Endothelial cell of umbilical vein (primary cell): ENCODE data around the gene LRG1. TPM values are rescaled to one million over a fixed set of nuclear protein-coding genes. Genes with fewer than 3 reads are reported as not detected.

Experiments used
- BruUV-seq: library from RNA; stranded (reverse); fragments of 400-500 nt; replicated peaks from 2 replicates; lab custom pipeline; 2021; lab: Mats Ljungman, UMichigan
- CTCF ChIA-PET: fragments of 300-600, 350-600 bp; sonication (Branson Sonifier 250); formaldehyde crosslinking; loops from one replicate; lab custom pipeline; 2021; ENCODE audit warnings: antibody characterized with exemption, inconsistent platforms; lab: Charles Lee
- POLR2A ChIA-PET: fragments of 300-600, 350-600 bp; sonication (Branson Sonifier 250); formaldehyde crosslinking; loops from one replicate; lab custom pipeline; 2021; ENCODE audit warnings: antibody characterized with exemption, inconsistent platforms; lab: Charles Lee
- DNase-seq: peaks from one replicate; pipeline ENCODE4 v3.0.0-alpha.2; 2011; ENCODE audit warnings: low read depth, low spot score
- FAIRE-seq: peaks from 2 replicates; lab custom pipeline; 2011; peaks lifted over from hg19 to GRCh38; lab: Jason Lieb, UNC
- H2AFZ ChIP-seq: 2 replicates; pipeline ENCODE4 v1.6.0; 2012; ENCODE audit warnings: low read depth, low read length, control low read depth, inconsistent platforms
- H3K27ac ChIP-seq: 2 replicates; pipeline ENCODE4 v1.5.1; 2011; ENCODE audit warnings: low read depth, mild to moderate bottlenecking, control low read depth, low read length, moderate library complexity; ENCODE audit not compliant: insufficient read depth
- H3K27me3 ChIP-seq, 2 experiments: 2 replicates each; pipeline versions ENCODE4 v1.6.0 to v1.6.1; 2011; ENCODE audit warnings: low read length in 2 of 2, mixed read lengths in 1 of 2; ENCODE audit not compliant: control insufficient read depth in 2 of 2, insufficient read depth in 2 of 2
- H3K36me3 ChIP-seq, 2 experiments: 2 replicates in 1 of 2; 3 replicates in 1 of 2; pipeline ENCODE4 v1.5.1; 2011; ENCODE audit warnings: low read length in 2 of 2, mild to moderate bottlenecking in 1 of 2, moderate library complexity in 1 of 2; ENCODE audit not compliant: control insufficient read depth in 2 of 2, insufficient read depth in 2 of 2; ENCODE audit errors: extremely low read depth in 1 of 2
- H3K4me1 ChIP-seq: 3 replicates; pipeline ENCODE4 v1.5.1; 2011; ENCODE audit warnings: mild to moderate bottlenecking, low read length; ENCODE audit not compliant: control insufficient read depth, insufficient read depth; ENCODE audit errors: extremely low read depth
- H3K4me2 ChIP-seq: 2 replicates; pipeline ENCODE4 v1.6.1; 2011; ENCODE audit warnings: low read length, control low read depth, mixed read lengths; ENCODE audit not compliant: insufficient read depth
- H3K4me3 ChIP-seq, 3 experiments: fragments of 200-600 bp in 1 of 3; sonication (generic), shearing (Covaris generic) in 1 of 3; replicated peaks in 1 of 3; 2 replicates each; pipeline ENCODE4 v1.5.1; 2011 to 2016; ENCODE audit warnings: control low read depth in 3 of 3, low read length in 3 of 3, mild to moderate bottlenecking in 2 of 3, inconsistent platforms in 1 of 3, low read depth in 1 of 3, moderate library complexity in 1 of 3; ENCODE audit not compliant: insufficient read depth in 1 of 3
- H3K79me2 ChIP-seq: 2 replicates; pipeline ENCODE4 v1.6.0; 2012; ENCODE audit warnings: low read length, inconsistent platforms; ENCODE audit not compliant: control insufficient read depth, insufficient read depth
- H3K9ac ChIP-seq: replicated peaks from 2 replicates; pipeline ENCODE3; 2011; ENCODE audit warnings: low read length, control low read depth; ENCODE audit not compliant: insufficient read depth; ENCODE audit errors: extremely low read depth
- H3K9me1 ChIP-seq: replicated peaks from 3 replicates; pipeline ENCODE4 v1.6.0; 2011; ENCODE audit warnings: mild to moderate bottlenecking, low read length; ENCODE audit not compliant: control insufficient read depth, insufficient read depth; ENCODE audit errors: extremely low read depth
- H3K9me3 ChIP-seq: replicated peaks from 2 replicates; pipeline ENCODE4 v1.5.1; 2012; ENCODE audit warnings: low read length, inconsistent platforms; ENCODE audit not compliant: control insufficient read depth, insufficient read depth
- H4K20me1 ChIP-seq: replicated peaks from 2 replicates; pipeline ENCODE3; 2011; ENCODE audit warnings: mild to moderate bottlenecking, low read length; ENCODE audit not compliant: control insufficient read depth, insufficient read depth; ENCODE audit errors: extremely low read depth
- CTCF ChIP-seq, 2 donors: IDR thresholded peaks; 1 replicate in 1 of 2; 2 replicates in 1 of 2; pipeline ENCODE4 v1.5.1; 2011; ENCODE audit warnings: low read length in 2 of 2, mild to moderate bottlenecking in 2 of 2, moderate library complexity in 2 of 2, control low read depth in 1 of 2, inconsistent platforms in 1 of 2, low read depth in 1 of 2; ENCODE audit not compliant: insufficient read depth in 1 of 2; ENCODE audit errors: extremely low read depth in 1 of 2
- EZH2 ChIP-seq: IDR thresholded peaks from 2 replicates; pipeline ENCODE4 v1.6.1; 2012; ENCODE audit warnings: borderline replicate concordance, low read depth, mild to moderate bottlenecking, moderate library complexity, low read length, inconsistent platforms; ENCODE audit not compliant: severe bottlenecking
- FOS ChIP-seq: IDR thresholded peaks from 2 replicates; pipeline ENCODE4 v1.6.1; 2011; ENCODE audit warnings: mild to moderate bottlenecking, low read length, moderate library complexity, borderline replicate concordance; ENCODE audit not compliant: insufficient read depth
- GATA2 ChIP-seq: IDR thresholded peaks from 2 replicates; pipeline ENCODE4 v1.7.0; 2011; ENCODE audit warnings: low read depth, mild to moderate bottlenecking, moderate library complexity, mixed read lengths, low read length; ENCODE audit not compliant: insufficient read length, insufficient read depth
- JUN ChIP-seq: IDR thresholded peaks from 2 replicates; pipeline ENCODE4 v1.6.1; 2011; ENCODE audit warnings: borderline replicate concordance, low read depth; ENCODE audit not compliant: insufficient read length, insufficient read depth
- MAX ChIP-seq: IDR thresholded peaks from 2 replicates; pipeline ENCODE4 v1.6.1; 2011; ENCODE audit not compliant: insufficient read depth, insufficient read length
- MYC ChIP-seq: IDR thresholded peaks from one replicate; pipeline ENCODE4 v1.6.1; 2011; ENCODE audit warnings: mild to moderate bottlenecking, low read depth, low read length
- POLR2A ChIP-seq: IDR thresholded peaks from 2 replicates; pipeline ENCODE4 v1.6.1; 2012; ENCODE audit warnings: low read depth, mild to moderate bottlenecking, control low read depth, low read length
- POLR2AphosphoS5 ChIP-seq: IDR thresholded peaks from 2 replicates; pipeline ENCODE4 v1.6.1; 2012; ENCODE audit warnings: low read depth, mild to moderate bottlenecking, control low read depth, low read length, moderate library complexity; ENCODE audit not compliant: insufficient read depth
- dilution Hi-C: fragments of 300-500 bp; cut with MboI; formaldehyde crosslinking; loops from one replicate; pipeline ENCODE4 v1.15.0; 2019; ENCODE audit warnings: low sequenced_read_pairs; ENCODE audit not compliant: extremely low pct_ligation_motif_present
- intact Hi-C: fragments of 100-400 bp; cut with micrococcal nuclease; formaldehyde crosslinking; loops from one replicate; pipeline ENCODE4 v1.10.0; 2022
- polyA plus RNA-seq, 4 experiments: library from polyadenylated mRNA; depleted of rRNA in 3 of 4; stranded (reverse) in 3 of 4; unstranded in 1 of 4; fragments of >200 nt; gene quantifications; 2 replicates each; pipeline versions ENCODE4 v1.2.1 to v1.2.3, GENCODE V29; 2011 to 2012; ENCODE audit warnings: missing spikeins in 1 of 4
- total RNA-seq: library from RNA; stranded (reverse); gene quantifications from 2 replicates; pipeline ENCODE4 v1.2.3, GENCODE V29; 2021

The LRG1 gene
- total and polyA plus RNA-seq, 2 donors (not counting 3 experiments of a cell fraction or from before 2014, with no cell fraction given), result 0.21 to 0.31 TPM

GRCh38 chr19:4583961-4584669 lies 44.3 kb upstream of the LRG1 start:
- H3K9me3 ChIP-seq, result no peaks in the 10 kb centered on the region
- peaks cover 20% of the 10 kb centered on the region for H3K4me1 ChIP-seq
- ChIA-PET POLR2A (no interaction called here), CTCF (interaction anchor here (0.7 to 1.9 kb wide), 9 partner anchors 8 to 52 kb away, joined by 3 to 9 read pairs (median 3); partner anchors contain the start of gene SEMA6B)
- no peaks in the 10 kb centered on the region for H3K79me2 ChIP-seq
- dilution Hi-C loops (no loop called here), intact Hi-C loops (no loop called here)
- peak overlapping the region; percentile 67 for H3K4me2 ChIP-seq
- H3K4me3 ChIP-seq, result peak overlapping the region; percentile 31 to 64 (median 55)
- peak overlapping the region; percentile 45 for H3K9ac ChIP-seq
- no TSS peak for BruUV-seq
- no peaks in the 10 kb centered on the region for H4K20me1 ChIP-seq
- DNase-seq (peak; percentile 24), FAIRE-seq (peak; percentile 63)
- H3K27me3 ChIP-seq, result no peaks in the 10 kb centered on the region
- H2AFZ ChIP-seq, result peak overlapping the region; percentile 74
- no peak overlapping the region for H3K27ac ChIP-seq
- H3K36me3 ChIP-seq, result no peaks in the 10 kb centered on the region
- TF ChIP-seq JUN (no peak), MYC (no peak), GATA2 (no peak), POLR2AphosphoS5 (no peak), MAX (no peak), CTCF (IDR thresholded peaks at IDR 0.05; ENCODE audit: extremely low read depth in 1 of 2, insufficient read depth in 1 of 2, low read depth in 1 of 2, low read length in 2 of 2) (no peak), POLR2A (no peak), EZH2 (no peak), FOS (no peak)
- no peaks in the 10 kb centered on the region for H3K9me1 ChIP-seq
